ENCODE data around the gene ZNF532. TPM values are rescaled to one million over a fixed set of nuclear protein-coding genes. Genes with fewer than 3 reads are reported as not detected.
"Not testable (repeated sequence)": the region's sequence is repeated elsewhere in the genome, so short reads cannot be mapped to it uniquely, and the experiment has no call there.

Gene ZNF532
- total and polyA plus RNA-seq, 4 donors: 19.3 to 194 (median 113) TPM

DNA sequence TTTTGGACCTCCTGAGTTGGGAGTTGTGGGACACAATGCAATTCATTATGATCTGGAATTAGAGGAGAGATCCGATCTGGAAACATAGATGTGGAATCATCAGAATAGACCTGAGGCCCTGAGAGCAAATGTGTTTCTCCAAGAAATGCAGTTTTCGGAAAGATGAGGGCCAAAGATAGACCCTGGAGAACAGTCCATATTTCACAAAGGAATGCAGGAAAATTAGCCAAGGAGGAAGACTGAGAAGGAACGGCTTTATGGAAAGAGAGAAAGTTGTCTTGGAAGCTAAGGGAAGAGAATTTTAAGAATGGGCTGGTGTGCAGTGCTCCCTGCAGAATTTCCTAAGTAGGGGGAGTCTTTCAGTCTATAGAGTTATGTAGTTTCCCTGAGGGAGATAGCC is 11.1 kb upstream of the ZNF532 start:
- no peak overlapping the region for H3K4me3 ChIP-seq (ENCODE audit: low read length in 2 of 2)
- ATAC-seq (ENCODE audit: low FRiP score): no peak
- intact Hi-C loops (cut with DNase I): no loop called here
- peak overlapping the region in 1 of 2 donors; percentile 18 for H3K27ac ChIP-seq (ENCODE audit: low read depth in 1 of 2, low read length in 2 of 2)
- no peaks in the 10 kb centered on the region for H3K36me3 ChIP-seq (ENCODE audit: control insufficient read depth in 1 of 2, insufficient read depth in 2 of 2, low read length in 1 of 2)
- H3K27me3 ChIP-seq (ENCODE audit: control insufficient read depth in 1 of 2, insufficient read depth in 2 of 2, low read length in 1 of 2): no peaks in the 10 kb centered on the region
- H3K9me3 ChIP-seq (ENCODE audit: control insufficient read depth, low read length): no peaks in the 10 kb centered on the region
- peaks cover 1 to 10% of the 10 kb centered on the region in 2 donors for H3K4me1 ChIP-seq (ENCODE audit: control insufficient read depth in 1 of 2, insufficient read depth in 2 of 2, low read length in 2 of 2)
- DNase-seq: no peak
- WGBS, 2 donors: 10 to 22% methylated on average over 3 of the region's 3 CpGs

DNA sequence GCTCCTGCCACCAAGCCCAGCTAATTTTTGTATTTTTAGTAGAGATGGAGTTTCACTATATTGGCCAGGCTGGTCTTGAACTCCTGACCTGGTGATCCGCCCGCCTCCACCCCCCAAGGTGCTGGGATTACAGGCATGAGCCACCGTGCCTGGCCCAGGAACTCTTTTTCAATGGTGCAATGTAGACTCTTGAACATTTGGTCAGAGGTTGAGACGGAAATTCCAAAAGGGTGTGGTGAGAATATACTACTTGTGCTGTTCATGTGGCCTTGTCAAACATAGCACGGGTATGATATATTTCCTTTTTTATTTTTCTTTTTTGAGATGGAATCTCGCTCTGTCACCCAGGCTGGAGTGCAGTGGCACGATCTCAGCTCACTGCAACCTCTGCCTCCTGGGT is 9.2 kb upstream of the ZNF532 start:
- peaks cover 0 to 10% of the 10 kb centered on the region in 2 donors for H3K4me1 ChIP-seq (ENCODE audit: control insufficient read depth in 1 of 2, insufficient read depth in 2 of 2, low read length in 2 of 2)
- H3K36me3 ChIP-seq (ENCODE audit: control insufficient read depth in 1 of 2, insufficient read depth in 2 of 2, low read length in 1 of 2); intact Hi-C loops (cut with DNase I); DNase-seq; H3K4me3 ChIP-seq (ENCODE audit: low read length in 2 of 2); H3K9me3 ChIP-seq (ENCODE audit: control insufficient read depth, low read length); H3K27me3 ChIP-seq (ENCODE audit: control insufficient read depth in 1 of 2, insufficient read depth in 2 of 2, low read length in 1 of 2); H3K27ac ChIP-seq (ENCODE audit: low read depth in 1 of 2, low read length in 2 of 2); ATAC-seq (ENCODE audit: low FRiP score): not testable (repeated sequence)
- 69 to 76% methylated on average over 7 of the region's 7 CpGs for WGBS, 2 donors

GRCh38 chr18:58856881-58857280 is 7.8 kb upstream of the ZNF532 start:
- ATAC-seq (ENCODE audit: low FRiP score) (no peak), DNase-seq (no peak)
- H3K27ac ChIP-seq (ENCODE audit: low read depth in 1 of 2, low read length in 2 of 2): no peak overlapping the region
- H3K4me3 ChIP-seq (ENCODE audit: low read length in 2 of 2): no peak overlapping the region
- H3K36me3 ChIP-seq (ENCODE audit: control insufficient read depth in 1 of 2, insufficient read depth in 2 of 2, low read length in 1 of 2): no peaks in the 10 kb centered on the region
- no peaks in the 10 kb centered on the region for H3K27me3 ChIP-seq (ENCODE audit: control insufficient read depth in 1 of 2, insufficient read depth in 2 of 2, low read length in 1 of 2)
- 66 to 74% methylated on average over 9 of the region's 9 CpGs for WGBS, 2 donors
- peaks cover 0 to 9% of the 10 kb centered on the region in 2 donors for H3K4me1 ChIP-seq (ENCODE audit: control insufficient read depth in 1 of 2, insufficient read depth in 2 of 2, low read length in 2 of 2)
- no peaks in the 10 kb centered on the region for H3K9me3 ChIP-seq (ENCODE audit: control insufficient read depth, low read length)
- intact Hi-C loops (cut with DNase I): no loop called here

DNA sequence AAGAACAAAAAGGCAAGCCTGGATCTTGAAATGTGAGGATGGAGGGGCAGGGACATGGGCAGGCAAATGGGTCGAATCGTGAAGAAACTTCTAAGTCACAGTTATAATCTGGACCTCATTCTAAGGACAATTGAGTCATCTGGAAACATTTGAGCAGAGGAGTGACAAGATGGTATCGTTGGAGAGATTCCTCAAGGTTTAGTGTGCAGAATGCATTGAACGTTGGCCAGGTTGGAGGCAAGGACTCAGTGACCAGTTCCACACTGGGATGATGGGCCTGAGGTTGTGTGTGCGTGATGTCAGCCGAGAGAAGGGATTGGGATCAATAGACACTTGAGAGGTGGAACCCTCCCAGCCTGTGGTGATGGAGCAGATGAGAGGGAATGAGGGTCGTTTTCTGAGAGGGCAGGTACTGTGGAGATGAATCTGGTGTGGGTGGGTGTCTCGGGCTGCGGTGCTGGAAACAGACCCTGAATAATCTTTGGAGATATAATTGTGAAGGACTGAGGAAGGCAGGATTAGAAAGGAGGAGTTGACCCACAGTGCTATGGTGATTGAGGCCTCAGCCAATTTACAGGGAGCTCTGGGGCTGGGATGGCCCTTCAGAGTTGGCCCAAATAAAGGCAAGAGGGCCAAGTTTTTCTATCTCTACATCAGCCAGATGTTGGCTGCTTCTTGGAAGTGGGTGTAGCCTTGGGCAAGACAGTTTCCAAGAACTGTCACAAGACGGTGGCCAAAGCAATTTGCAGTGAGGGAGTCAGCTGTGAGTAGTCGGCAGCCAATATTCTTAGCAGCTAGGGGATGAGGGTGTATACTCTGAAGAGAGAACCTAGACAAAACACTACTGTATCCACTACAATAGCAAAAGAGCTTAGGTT is 5.8 kb upstream of the ZNF532 start:
- 51 to 57% methylated on average over 11 of the region's 11 CpGs for WGBS, 2 donors
- no peaks in the 10 kb centered on the region for H3K36me3 ChIP-seq (ENCODE audit: control insufficient read depth in 1 of 2, insufficient read depth in 2 of 2, low read length in 1 of 2)
- H3K4me1 ChIP-seq (ENCODE audit: control insufficient read depth in 1 of 2, insufficient read depth in 2 of 2, low read length in 2 of 2): peaks cover 0 to 7% of the 10 kb centered on the region in 2 donors
- no peaks in the 10 kb centered on the region for H3K9me3 ChIP-seq (ENCODE audit: control insufficient read depth, low read length)
- intact Hi-C loops (cut with DNase I): loop anchor here in 1 of 2 donors (2.0 kb wide), 1 partner anchor 134 kb away; no protein-coding TSS in a partner anchor
- ATAC-seq (ENCODE audit: low FRiP score) (peak; percentile 82), DNase-seq (peak in 1 of 2 donors; percentile 76)
- peak overlapping the region; percentile 76 to 87 for H3K27ac ChIP-seq (ENCODE audit: low read depth in 1 of 2, low read length in 2 of 2)
- H3K27me3 ChIP-seq (ENCODE audit: control insufficient read depth in 1 of 2, insufficient read depth in 2 of 2, low read length in 1 of 2): no peaks in the 10 kb centered on the region
- no peak overlapping the region for H3K4me3 ChIP-seq (ENCODE audit: low read length in 2 of 2)

DNA sequence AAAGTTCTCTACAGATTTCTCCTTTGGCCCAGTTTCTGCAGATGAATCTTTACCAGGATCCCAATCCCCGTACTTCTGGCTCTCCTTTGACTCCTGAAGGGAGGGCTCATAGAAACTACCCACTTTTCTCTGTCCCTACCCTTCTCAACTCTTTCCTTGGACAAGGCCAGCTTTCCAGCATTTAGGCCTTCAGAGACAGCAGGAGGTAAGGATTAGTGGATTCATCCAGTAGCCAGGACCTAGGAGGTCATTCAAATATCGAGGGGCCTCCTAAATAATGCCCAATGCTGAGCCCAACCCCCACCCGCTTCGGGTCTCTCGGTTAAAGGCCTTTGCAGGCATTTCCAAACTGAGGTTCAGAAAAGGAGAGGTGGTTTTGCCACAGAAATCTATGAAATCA is 4.8 kb upstream of the ZNF532 start:
- Histone ChIP-seq H3K36me3 (ENCODE audit: control insufficient read depth in 1 of 2, insufficient read depth in 2 of 2, low read length in 1 of 2) (no peaks in the 10 kb centered on the region), H3K27ac (ENCODE audit: low read depth in 1 of 2, low read length in 2 of 2) (peak overlapping the region; percentile 39 to 87), H3K27me3 (ENCODE audit: control insufficient read depth in 1 of 2, insufficient read depth in 2 of 2, low read length in 1 of 2) (no peaks in the 10 kb centered on the region), H3K4me1 (ENCODE audit: control insufficient read depth in 1 of 2, insufficient read depth in 2 of 2, low read length in 2 of 2) (peaks cover 2 to 7% of the 10 kb centered on the region in 2 donors), H3K9me3 (ENCODE audit: control insufficient read depth, low read length) (no peaks in the 10 kb centered on the region), H3K4me3 (ENCODE audit: low read length in 2 of 2) (no peak overlapping the region)
- WGBS, 2 donors: 18 to 37% methylated on average over 5 of the region's 5 CpGs
- intact Hi-C loops (cut with DNase I): loop anchor here in 1 of 2 donors (2.0 to 5.0 kb wide), 2 partner anchors 133 to 197 kb away; no protein-coding TSS in a partner anchor
- ATAC-seq (ENCODE audit: low FRiP score): no peak
- no peak for DNase-seq

DNA sequence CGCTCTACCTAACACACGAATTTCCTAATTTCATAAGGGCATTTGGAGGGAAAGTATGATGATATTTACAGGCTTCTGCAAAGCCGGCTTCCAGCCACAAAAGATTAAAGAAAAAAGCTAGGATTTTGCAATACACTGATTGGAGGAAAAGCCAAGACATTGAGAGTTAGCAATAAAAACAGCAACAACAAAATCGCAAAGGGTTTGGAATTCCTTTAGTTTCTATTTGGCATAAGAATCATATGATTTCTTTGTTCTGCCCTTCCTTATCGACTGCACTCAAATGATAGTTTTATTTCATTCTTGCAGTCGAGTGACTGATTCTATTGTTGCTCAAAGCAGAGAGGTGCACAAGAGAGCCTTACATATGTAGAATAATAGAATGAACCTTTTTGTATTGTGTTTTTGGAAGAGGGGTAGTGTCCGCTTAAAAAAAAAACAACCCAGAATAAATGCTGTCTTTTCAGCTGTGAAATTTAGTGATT is 3.9 kb upstream of the ZNF532 start:
- Histone ChIP-seq H3K27ac (ENCODE audit: low read depth in 1 of 2, low read length in 2 of 2) (peak overlapping the region; percentile 50 to 79), H3K4me1 (ENCODE audit: control insufficient read depth in 1 of 2, insufficient read depth in 2 of 2, low read length in 2 of 2) (peaks cover 2 to 10% of the 10 kb centered on the region in 2 donors), H3K36me3 (ENCODE audit: control insufficient read depth in 1 of 2, insufficient read depth in 2 of 2, low read length in 1 of 2) (no peaks in the 10 kb centered on the region), H3K9me3 (ENCODE audit: control insufficient read depth, low read length) (no peaks in the 10 kb centered on the region), H3K27me3 (ENCODE audit: control insufficient read depth in 1 of 2, insufficient read depth in 2 of 2, low read length in 1 of 2) (no peaks in the 10 kb centered on the region), H3K4me3 (ENCODE audit: low read length in 2 of 2) (peak overlapping the region in 1 of 2 donors; percentile 47)
- 11 to 18% methylated on average over 7 of the region's 7 CpGs for WGBS, 2 donors
- no peak for DNase-seq
- ATAC-seq (ENCODE audit: low FRiP score): no peak
- intact Hi-C loops (cut with DNase I): loop anchor here in 1 of 2 donors (5.0 kb wide), 1 partner anchor 197 kb away; no protein-coding TSS in a partner anchor

DNA sequence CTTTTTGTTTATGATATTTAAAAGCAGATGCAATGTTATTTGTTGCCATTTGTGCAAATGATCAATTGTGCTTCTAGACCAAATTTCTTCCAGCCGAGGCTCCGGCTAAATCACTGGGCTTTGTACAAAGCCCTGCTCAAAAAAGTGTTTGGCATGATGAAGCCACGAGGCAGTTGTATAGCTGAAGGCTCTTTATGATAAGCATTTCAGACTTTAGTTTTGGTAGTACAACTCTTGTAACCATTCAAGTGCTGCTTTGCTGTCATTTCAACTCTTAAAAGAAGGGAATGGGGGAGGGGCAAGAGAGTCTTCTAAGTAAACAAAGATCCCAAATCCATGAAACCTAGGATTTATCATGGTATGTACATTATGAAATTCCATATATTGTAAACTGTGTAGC is 3.3 kb upstream of the ZNF532 start:
- H3K4me1 ChIP-seq (ENCODE audit: control insufficient read depth in 1 of 2, insufficient read depth in 2 of 2, low read length in 2 of 2): peaks cover 2 to 13% of the 10 kb centered on the region in 2 donors
- 26 to 28% methylated on average over 3 of the region's 3 CpGs for WGBS, 2 donors
- DNase-seq (no peak), ATAC-seq (ENCODE audit: low FRiP score) (no peak)
- H3K9me3 ChIP-seq (ENCODE audit: control insufficient read depth, low read length): no peaks in the 10 kb centered on the region
- H3K36me3 ChIP-seq (ENCODE audit: control insufficient read depth in 1 of 2, insufficient read depth in 2 of 2, low read length in 1 of 2): no peaks in the 10 kb centered on the region
- H3K27ac ChIP-seq (ENCODE audit: low read depth in 1 of 2, low read length in 2 of 2): peak overlapping the region in 1 of 2 donors; percentile 79
- H3K4me3 ChIP-seq (ENCODE audit: low read length in 2 of 2): peak overlapping the region in 1 of 2 donors; percentile 47
- intact Hi-C loops (cut with DNase I): loop anchor here in 1 of 2 donors (5.0 kb wide), 1 partner anchor 196 kb away; no protein-coding TSS in a partner anchor
- H3K27me3 ChIP-seq (ENCODE audit: control insufficient read depth in 1 of 2, insufficient read depth in 2 of 2, low read length in 1 of 2): no peaks in the 10 kb centered on the region

DNA sequence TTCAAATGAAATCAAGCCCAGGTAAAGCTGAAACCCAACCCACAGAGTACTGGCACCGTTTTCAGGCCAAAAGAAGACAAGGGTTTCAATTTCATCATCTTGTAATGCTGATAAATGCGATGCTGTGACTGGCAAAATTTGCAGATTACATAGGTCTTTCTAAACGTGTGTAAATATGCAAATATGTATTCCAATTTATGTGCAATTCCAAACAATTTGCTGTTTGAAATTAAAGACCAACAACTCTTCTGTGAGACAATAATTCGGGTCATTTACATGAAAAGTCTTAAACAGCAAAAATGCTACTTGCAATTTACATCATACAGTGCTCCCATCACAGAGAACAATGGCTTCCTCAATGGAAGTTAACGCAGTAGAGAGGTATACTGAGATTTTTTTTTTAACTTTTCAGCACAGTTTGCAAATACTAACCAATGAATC is 2.8 kb upstream of the ZNF532 start:
- intact Hi-C loops (cut with DNase I): loop anchor here in 1 of 2 donors (5.0 kb wide), 1 partner anchor 195 kb away; no protein-coding TSS in a partner anchor
- no peak overlapping the region for H3K4me3 ChIP-seq (ENCODE audit: low read length in 2 of 2)
- H3K27me3 ChIP-seq (ENCODE audit: control insufficient read depth in 1 of 2, insufficient read depth in 2 of 2, low read length in 1 of 2): no peaks in the 10 kb centered on the region
- WGBS, 2 donors: 71 to 75% methylated on average over 5 of the region's 5 CpGs
- no peaks in the 10 kb centered on the region for H3K9me3 ChIP-seq (ENCODE audit: control insufficient read depth, low read length)
- no peak for DNase-seq
- H3K4me1 ChIP-seq (ENCODE audit: control insufficient read depth in 1 of 2, insufficient read depth in 2 of 2, low read length in 2 of 2): peaks cover 2 to 15% of the 10 kb centered on the region in 2 donors
- H3K27ac ChIP-seq (ENCODE audit: low read depth in 1 of 2, low read length in 2 of 2): peak overlapping the region in 1 of 2 donors; percentile 9
- ATAC-seq (ENCODE audit: low FRiP score): no peak
- H3K36me3 ChIP-seq (ENCODE audit: control insufficient read depth in 1 of 2, insufficient read depth in 2 of 2, low read length in 1 of 2): no peaks in the 10 kb centered on the region
